K562 (cell line): ENCODE data around the gene CEP120. TPM values are rescaled to one million over a fixed set of nuclear protein-coding genes. Genes with fewer than 3 reads are reported as not detected.

ENCODE experiments used
- HNRNPK ChIP-seq: fragments of 200-400 bp; formaldehyde crosslinking; IDR thresholded peaks from one replicate; pipeline ENCODE4 v1.6.1; 2018; ENCODE audit warnings: mild to moderate bottlenecking, low read depth, low read length; ENCODE audit not compliant: poor library complexity, severe bottlenecking
- NCOA2 ChIP-seq, 2 experiments: fragments of 450-650 bp; IDR thresholded peaks; 2 replicates each; pipeline ENCODE4 v1.6.1; 2018; ENCODE audit warnings: mild to moderate bottlenecking in 2 of 2, moderate library complexity in 1 of 2; ENCODE audit not compliant: partially characterized antibody in 2 of 2
- POLR2B ChIP-seq: fragments of 450-650 bp; IDR thresholded peaks from 2 replicates; pipeline ENCODE4 v1.6.1; 2018; ENCODE audit warnings: low read depth; ENCODE audit not compliant: partially characterized antibody
- PRMT5 ChIP-seq: sonication (generic); formaldehyde crosslinking; IDR thresholded peaks from 2 replicates; pipeline ENCODE4 v1.5.0; 2020; ENCODE audit warnings: missing genetic modification reagents
- RBFOX2 ChIP-seq: fragments of 200-400 bp; formaldehyde crosslinking; IDR thresholded peaks from 2 replicates; pipeline ENCODE4 v1.6.1; 2017; ENCODE audit warnings: low read depth, mild to moderate bottlenecking, low read length, moderate library complexity
- RFX5 ChIP-seq: IDR thresholded peaks from 2 replicates; pipeline ENCODE4 v1.6.1; 2011; ENCODE audit warnings: low read depth, mild to moderate bottlenecking, improper control_type of control experiment, low read length
- RHOXF2B ChIP-seq: fragments of 250-450 bp; sonication (Bioruptor Pico); conservative IDR thresholded peaks from 2 replicates; pipeline ENCODE4 v1.5.1; 2021
- TCF7L2 ChIP-seq: fragments of 150-350 bp; IDR thresholded peaks from 2 replicates; pipeline ENCODE4 v1.6.1; 2016; ENCODE audit warnings: low read depth, mild to moderate bottlenecking, low read length, moderate library complexity
- U2AF1 ChIP-seq: fragments of 200-400 bp; formaldehyde crosslinking; optimal IDR thresholded peaks from 2 replicates; pipeline ENCODE3; 2017; ENCODE audit warnings: mild to moderate bottlenecking, low read depth, low read length, moderate library complexity
- ZNF316 ChIP-seq: fragments of 450-650 bp; IDR thresholded peaks from 2 replicates; pipeline ENCODE4 v1.6.1; 2016
- polyA plus RNA-seq, 8 experiments: library from polyadenylated mRNA; depleted of rRNA in 4 of 8; stranded (reverse) in 5 of 8; unstranded in 3 of 8; fragments of >200 nt; fragmentation: Nextera tagmentation in 2 of 8; fragmentation: Illumina TruSeq in 1 of 8; extraction: Ambion mirVana in 2 of 8; extraction: Trizol in 1 of 8; gene quantifications; 2 replicates each; pipeline versions ENCODE4 v1.2.1 to v1.2.3, GENCODE V29; 2011 to 2014; ENCODE audit warnings: inconsistent platforms in 1 of 8, missing spikeins in 1 of 8
- total RNA-seq, 7 experiments: library from RNA; depleted of rRNA in 6 of 7; stranded (reverse); fragments of >200 nt in 6 of 7; fragmentation: Illumina TruSeq in 2 of 7; extraction: Trizol in 2 of 7; gene quantifications; 2 replicates each; pipeline versions ENCODE4 v1.2.1 to v1.2.3, GENCODE V29; 2011 to 2021; ENCODE audit warnings: low replicate concordance in 1 of 7
- TF ChIP-seq, protein P1 (sequence below), 2 experiments: fragments of 450-650 bp in 1 of 2; sonication (generic) in 1 of 2; formaldehyde crosslinking in 1 of 2; IDR thresholded peaks; 2 replicates each; pipeline versions ENCODE4 v1.7.1 to v1.9.0; 2016 to 2022; ENCODE audit warnings: inconsistent platforms in 1 of 2, mild to moderate bottlenecking in 1 of 2, missing genetic modification reagents in 1 of 2
- TF ChIP-seq, protein P2 (sequence below): sonication (generic); formaldehyde crosslinking; IDR thresholded peaks from 2 replicates; pipeline ENCODE4 v1.8.0; 2022; ENCODE audit warnings: missing genetic modification reagents, mild to moderate bottlenecking, moderate library complexity, borderline replicate concordance

Gene CEP120
- total and polyA plus RNA-seq, 9 of the 15 experiments (the other 6 are each of a cell fraction or from before 2014, with no cell fraction given), result 3.3 to 24.9 (median 14.4) TPM

DNA sequence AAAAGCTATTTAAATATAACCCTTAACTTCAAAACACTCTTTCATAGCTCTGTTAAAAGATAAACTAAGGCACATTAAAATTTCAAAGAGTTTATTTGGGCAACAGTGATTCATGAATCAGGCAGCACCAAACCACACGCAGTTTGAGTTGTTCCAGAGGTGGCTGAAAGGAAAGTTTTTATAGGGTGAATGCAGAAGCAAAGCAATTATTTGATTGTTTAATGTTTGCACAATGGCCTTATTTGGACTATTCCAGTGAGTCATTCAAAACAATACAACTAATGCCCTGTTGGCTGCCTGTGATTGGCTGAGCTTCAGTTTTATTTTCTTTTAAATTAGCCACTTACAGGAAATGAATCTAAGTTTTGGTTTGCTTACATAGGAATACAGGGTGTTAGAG lies 125.3 kb downstream of the CEP120 start (continued):
- TF ChIP-seq, protein P1, sequence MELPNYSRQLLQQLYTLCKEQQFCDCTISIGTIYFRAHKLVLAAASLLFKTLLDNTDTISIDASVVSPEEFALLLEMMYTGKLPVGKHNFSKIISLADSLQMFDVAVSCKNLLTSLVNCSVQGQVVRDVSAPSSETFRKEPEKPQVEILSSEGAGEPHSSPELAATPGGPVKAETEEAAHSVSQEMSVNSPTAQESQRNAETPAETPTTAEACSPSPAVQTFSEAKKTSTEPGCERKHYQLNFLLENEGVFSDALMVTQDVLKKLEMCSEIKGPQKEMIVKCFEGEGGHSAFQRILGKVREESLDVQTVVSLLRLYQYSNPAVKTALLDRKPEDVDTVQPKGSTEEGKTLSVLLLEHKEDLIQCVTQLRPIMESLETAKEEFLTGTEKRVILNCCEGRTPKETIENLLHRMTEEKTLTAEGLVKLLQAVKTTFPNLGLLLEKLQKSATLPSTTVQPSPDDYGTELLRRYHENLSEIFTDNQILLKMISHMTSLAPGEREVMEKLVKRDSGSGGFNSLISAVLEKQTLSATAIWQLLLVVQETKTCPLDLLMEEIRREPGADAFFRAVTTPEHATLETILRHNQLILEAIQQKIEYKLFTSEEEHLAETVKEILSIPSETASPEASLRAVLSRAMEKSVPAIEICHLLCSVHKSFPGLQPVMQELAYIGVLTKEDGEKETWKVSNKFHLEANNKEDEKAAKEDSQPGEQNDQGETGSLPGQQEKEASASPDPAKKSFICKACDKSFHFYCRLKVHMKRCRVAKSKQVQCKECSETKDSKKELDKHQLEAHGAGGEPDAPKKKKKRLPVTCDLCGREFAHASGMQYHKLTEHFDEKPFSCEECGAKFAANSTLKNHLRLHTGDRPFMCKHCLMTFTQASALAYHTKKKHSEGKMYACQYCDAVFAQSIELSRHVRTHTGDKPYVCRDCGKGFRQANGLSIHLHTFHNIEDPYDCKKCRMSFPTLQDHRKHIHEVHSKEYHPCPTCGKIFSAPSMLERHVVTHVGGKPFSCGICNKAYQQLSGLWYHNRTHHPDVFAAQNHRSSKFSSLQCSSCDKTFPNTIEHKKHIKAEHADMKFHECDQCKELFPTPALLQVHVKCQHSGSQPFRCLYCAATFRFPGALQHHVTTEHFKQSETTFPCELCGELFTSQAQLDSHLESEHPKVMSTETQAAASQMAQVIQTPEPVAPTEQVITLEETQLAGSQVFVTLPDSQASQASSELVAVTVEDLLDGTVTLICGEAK (IDR thresholded peaks at IDR 0.05), result no peak
- TF ChIP-seq, protein P1 (CRISPR knock-in tag; IDR thresholded peaks at IDR 0.05), result no peak
- TF ChIP-seq RFX5 (no peak), PRMT5 (no peak), HNRNPK (no peak), POLR2B (no peak), TCF7L2 (no peak), NCOA2 (IDR thresholded peaks at IDR 0.05; ENCODE audit: partially characterized antibody in 2 of 2) (no peak), RBFOX2 (no peak), RHOXF2B (CRISPR knock-in tag) (no peak), ZNF316 (no peak), U2AF1 (no peak)
- TF ChIP-seq, protein P2, sequence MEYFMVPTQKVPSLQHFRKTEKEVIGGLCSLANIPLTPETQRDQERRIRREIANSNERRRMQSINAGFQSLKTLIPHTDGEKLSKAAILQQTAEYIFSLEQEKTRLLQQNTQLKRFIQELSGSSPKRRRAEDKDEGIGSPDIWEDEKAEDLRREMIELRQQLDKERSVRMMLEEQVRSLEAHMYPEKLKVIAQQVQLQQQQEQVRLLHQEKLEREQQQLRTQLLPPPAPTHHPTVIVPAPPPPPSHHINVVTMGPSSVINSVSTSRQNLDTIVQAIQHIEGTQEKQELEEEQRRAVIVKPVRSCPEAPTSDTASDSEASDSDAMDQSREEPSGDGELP (CRISPR knock-in tag), result no peak
- TF ChIP-seq, all 486 proteins: peak for 0
